ENCODE measurements around the gene C16orf54. TPM values are rescaled to one million over a fixed set of nuclear protein-coding genes. Genes with fewer than 3 reads are reported as not detected.
A peak's percentile ranks its signal among the peaks of the same experiment; 100 is the strongest.
"Not testable (repeated sequence)": the region's sequence is repeated elsewhere in the genome, so short reads cannot be mapped to it uniquely, and the experiment has no call there.

C16orf54 gene
- total RNA-seq, 6 experiments from 2014 or later = not detected

DNA sequence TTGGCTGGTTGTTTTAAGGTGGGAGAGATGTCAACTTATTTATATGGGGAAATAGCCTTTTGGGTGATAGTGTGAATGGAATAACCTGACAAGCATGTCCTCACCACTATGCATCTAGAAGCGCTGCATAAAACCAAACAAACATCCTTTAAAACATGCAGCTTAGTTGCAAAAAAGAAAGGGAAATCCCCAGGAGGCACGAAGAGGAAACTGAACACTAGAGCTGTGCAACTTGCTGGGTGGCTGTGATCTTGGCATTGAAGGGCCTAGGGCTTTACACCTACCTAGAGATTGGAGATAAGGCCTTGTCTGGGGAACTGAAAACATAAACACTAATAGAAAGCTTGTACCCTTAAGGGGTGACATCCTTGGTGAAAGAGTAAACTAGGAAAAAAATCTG is 7.3 kb downstream of the C16orf54 start:
- H3K36me3 Mint-ChIP-seq (ENCODE audit: low read depth) = no peaks in the 10 kb centered on the region
- H3K4me1 Mint-ChIP-seq (ENCODE audit: low read depth) = peaks cover 6% of the 10 kb centered on the region
- TF ChIP-seq, protein P1, sequence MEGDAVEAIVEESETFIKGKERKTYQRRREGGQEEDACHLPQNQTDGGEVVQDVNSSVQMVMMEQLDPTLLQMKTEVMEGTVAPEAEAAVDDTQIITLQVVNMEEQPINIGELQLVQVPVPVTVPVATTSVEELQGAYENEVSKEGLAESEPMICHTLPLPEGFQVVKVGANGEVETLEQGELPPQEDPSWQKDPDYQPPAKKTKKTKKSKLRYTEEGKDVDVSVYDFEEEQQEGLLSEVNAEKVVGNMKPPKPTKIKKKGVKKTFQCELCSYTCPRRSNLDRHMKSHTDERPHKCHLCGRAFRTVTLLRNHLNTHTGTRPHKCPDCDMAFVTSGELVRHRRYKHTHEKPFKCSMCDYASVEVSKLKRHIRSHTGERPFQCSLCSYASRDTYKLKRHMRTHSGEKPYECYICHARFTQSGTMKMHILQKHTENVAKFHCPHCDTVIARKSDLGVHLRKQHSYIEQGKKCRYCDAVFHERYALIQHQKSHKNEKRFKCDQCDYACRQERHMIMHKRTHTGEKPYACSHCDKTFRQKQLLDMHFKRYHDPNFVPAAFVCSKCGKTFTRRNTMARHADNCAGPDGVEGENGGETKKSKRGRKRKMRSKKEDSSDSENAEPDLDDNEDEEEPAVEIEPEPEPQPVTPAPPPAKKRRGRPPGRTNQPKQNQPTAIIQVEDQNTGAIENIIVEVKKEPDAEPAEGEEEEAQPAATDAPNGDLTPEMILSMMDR (IDR thresholded peaks at IDR 0.05) = no peak
- H3K27me3 Mint-ChIP-seq (ENCODE audit: insufficient read depth) = peaks cover 43% of the 10 kb centered on the region
- no peak for DNase-seq
- no peaks in the 10 kb centered on the region for H3K9me3 Mint-ChIP-seq
- no peak overlapping the region for H3K27ac Mint-ChIP-seq
- no peak overlapping the region for H3K4me3 Mint-ChIP-seq

DNA sequence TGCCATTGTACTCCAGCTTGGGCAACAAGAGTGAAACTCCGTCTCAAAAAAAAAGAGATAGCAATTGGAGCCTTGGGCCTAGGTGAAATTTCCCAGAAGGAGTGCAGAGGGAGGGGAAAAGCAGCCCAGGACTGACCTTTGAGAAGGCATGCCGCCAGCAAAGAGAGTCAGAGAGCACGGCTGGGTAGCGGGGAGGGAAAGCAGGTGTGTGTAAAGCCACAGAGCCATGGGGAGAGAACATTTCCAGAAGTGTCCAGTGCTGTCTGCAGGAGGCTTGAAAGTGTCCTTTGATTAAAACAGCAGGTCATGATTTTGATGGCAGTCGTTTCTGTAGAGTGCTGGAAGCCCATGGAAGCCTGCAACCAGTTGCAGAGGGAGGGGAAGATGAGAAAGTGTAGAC is 8.1 kb downstream of the C16orf54 start:
- no peak for DNase-seq
- no peaks in the 10 kb centered on the region for H3K36me3 Mint-ChIP-seq (ENCODE audit: low read depth)
- peaks cover 47% of the 10 kb centered on the region for H3K27me3 Mint-ChIP-seq (ENCODE audit: insufficient read depth)
- H3K9me3 Mint-ChIP-seq = no peaks in the 10 kb centered on the region
- TF ChIP-seq, protein P1 (IDR thresholded peaks at IDR 0.05) = no peak
- H3K4me1 Mint-ChIP-seq (ENCODE audit: low read depth) = peaks cover 6% of the 10 kb centered on the region
- no peak overlapping the region for H3K27ac Mint-ChIP-seq
- H3K4me3 Mint-ChIP-seq = no peak overlapping the region

DNA sequence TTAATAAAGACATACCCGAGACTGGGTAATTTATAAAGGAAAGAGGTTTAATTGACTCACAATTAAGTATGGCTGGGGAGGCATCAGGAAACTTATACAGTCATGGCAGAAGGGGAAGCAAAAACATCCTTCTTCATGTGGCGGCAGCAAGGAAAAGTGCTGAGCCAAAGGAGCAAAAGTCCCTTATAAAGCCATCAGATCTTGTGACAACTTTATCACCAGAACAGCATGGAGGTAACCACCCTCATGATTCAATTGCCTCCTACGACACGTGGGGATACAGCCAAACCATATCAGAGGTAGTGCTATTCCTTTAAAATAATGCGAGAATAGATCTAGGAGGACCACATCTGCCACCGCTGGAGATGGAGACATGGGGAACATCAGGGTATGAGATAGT is 9.0 kb downstream of the C16orf54 start:
- Mint-ChIP-seq H3K27ac (no peak overlapping the region), H3K9me3 (no peaks in the 10 kb centered on the region), H3K4me1 (ENCODE audit: low read depth) (peaks cover 6% of the 10 kb centered on the region), H3K36me3 (ENCODE audit: low read depth) (no peaks in the 10 kb centered on the region), H3K4me3 (no peak overlapping the region), H3K27me3 (ENCODE audit: insufficient read depth) (peaks cover 48% of the 10 kb centered on the region)
- TF ChIP-seq, protein P1 (IDR thresholded peaks at IDR 0.05) = no peak
- no peak for DNase-seq

DNA sequence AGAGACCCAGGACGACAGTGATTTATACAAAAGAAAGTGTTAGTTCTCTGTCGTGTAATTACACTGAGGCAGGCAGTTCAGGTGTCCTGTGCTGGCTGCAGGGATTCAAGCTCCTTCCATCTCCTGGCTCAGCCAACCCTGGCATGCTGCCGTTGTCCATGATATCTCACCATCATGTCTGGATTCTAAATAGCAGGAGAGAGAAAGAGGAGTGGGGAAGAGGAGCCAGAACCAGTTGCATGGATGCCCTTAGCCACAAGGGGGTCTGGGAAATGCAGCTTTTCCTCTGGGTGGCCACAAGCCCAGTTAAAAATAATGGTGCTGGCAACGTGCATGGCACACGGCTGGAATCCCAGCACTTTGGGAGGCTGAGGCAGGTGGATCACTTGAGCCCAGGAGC is 9.7 kb downstream of the C16orf54 start:
- no peak for DNase-seq
- Mint-ChIP-seq H3K4me1 (ENCODE audit: low read depth) (peaks cover 6% of the 10 kb centered on the region), H3K27me3 (ENCODE audit: insufficient read depth) (peaks cover 42% of the 10 kb centered on the region), H3K4me3 (no peak overlapping the region), H3K27ac (no peak overlapping the region), H3K36me3 (ENCODE audit: low read depth) (no peaks in the 10 kb centered on the region), H3K9me3 (no peaks in the 10 kb centered on the region)
- TF ChIP-seq, protein P1 (IDR thresholded peaks at IDR 0.05) = 0 out of 2 replicates have a peak, but pooled peaks have one; percentile 15

DNA sequence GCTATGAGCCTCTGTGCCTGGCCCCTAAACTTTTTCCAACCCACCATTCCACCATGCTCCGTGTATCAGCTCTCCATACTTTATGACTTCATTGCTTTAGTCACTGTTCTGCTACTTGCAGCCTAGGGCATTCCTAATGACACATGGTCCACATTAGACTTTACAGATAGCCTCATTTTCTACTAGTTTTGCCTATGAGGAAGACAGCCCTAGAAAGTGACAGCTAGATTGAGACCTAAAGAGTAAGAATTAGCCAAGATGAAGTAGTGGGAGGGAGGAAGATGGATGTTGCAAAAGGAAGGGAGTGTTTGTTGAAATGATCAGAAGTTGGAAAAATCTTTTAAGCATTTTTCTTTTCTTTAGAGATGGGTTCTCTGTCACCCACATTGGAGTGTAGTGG is 11.0 kb downstream of the C16orf54 start:
- Mint-ChIP-seq H3K4me3 (no peak overlapping the region), H3K36me3 (ENCODE audit: low read depth) (no peaks in the 10 kb centered on the region), H3K27ac (no peak overlapping the region), H3K4me1 (ENCODE audit: low read depth) (peaks cover 6% of the 10 kb centered on the region), H3K27me3 (ENCODE audit: insufficient read depth) (peaks cover 32% of the 10 kb centered on the region), H3K9me3 (no peaks in the 10 kb centered on the region)
- peak; percentile 22 for DNase-seq
- TF ChIP-seq, protein P1 (IDR thresholded peaks at IDR 0.05) = no peak

DNA sequence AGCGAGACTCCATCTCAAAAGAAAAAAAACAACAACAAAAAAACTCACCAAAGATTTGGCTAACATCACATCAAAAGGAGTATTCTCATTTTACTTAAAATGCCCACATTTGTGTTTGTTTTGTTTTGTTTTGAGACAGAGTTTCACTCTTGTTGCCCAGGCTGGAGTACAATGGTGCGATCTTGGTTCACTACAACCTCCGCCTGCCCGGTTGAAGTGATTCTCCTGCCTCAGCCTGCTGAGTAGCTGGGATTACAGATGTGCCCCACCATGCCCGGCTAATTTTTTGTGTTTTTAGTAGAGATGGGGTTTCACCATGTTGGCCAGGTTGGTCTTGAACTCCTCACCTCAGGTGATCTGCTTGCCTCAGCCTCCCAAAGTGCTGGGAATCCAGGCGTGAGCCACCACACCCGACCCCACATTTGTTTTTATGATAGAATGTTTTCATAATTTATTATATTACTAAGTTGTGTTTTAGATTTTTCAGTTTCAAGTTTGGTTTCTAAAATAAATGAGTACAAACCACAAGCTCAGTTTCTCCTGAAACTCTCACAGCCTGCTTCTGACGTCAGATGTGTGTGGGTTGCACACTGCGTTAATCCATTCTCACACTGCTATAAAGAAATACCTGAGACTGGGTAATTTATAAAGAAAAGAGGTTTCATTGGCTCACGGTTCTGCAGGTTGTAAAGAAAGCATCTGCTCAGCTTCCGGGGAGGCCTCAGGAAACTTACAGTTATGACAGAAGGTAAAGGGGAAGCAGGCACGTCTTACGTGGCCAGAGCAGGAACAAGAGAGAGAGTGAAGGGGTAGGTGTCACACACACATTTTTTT is 13.8 kb downstream of the C16orf54 start:
- H3K9me3 Mint-ChIP-seq; H3K27ac Mint-ChIP-seq; DNase-seq; H3K4me3 Mint-ChIP-seq; H3K36me3 Mint-ChIP-seq (ENCODE audit: low read depth): not testable (repeated sequence)
- peaks cover 31% of the 10 kb centered on the region for H3K27me3 Mint-ChIP-seq (ENCODE audit: insufficient read depth)
- peaks cover 16% of the 10 kb centered on the region for H3K4me1 Mint-ChIP-seq (ENCODE audit: low read depth)

Measured in HFFc6 (cell line).